Stimulated activated naive CD8-positive, alpha-beta T cell treated with anti-CD3 and anti-CD28 coated beads, Interleukin-15, Interleukin-2, amounts not matched to agents 100 U/mL and 50 U/mL, for 24 hours (primary cell): Measurements from ENCODE around the gene TFF3.

Source experiments
- ATAC-seq: fragments of 150-1000 bp; cut with Tn5 transposase; one replicate; pipeline ENCODE4 v1.10.0; 2021
- DNase-seq: peaks from one replicate; pipeline ENCODE4 v3.0.0; 2021

The TFF3 gene, protein sequence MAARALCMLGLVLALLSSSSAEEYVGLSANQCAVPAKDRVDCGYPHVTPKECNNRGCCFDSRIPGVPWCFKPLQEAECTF

GRCh38 chr21:42315296-42315891 is at the start of gene TFF3:
TFF3 (minus strand) TSS chr21:42315409; CDS start chr21:42315374, 35 bp downstream.
- no peak for ATAC-seq
- no peak for DNase-seq

DNA sequence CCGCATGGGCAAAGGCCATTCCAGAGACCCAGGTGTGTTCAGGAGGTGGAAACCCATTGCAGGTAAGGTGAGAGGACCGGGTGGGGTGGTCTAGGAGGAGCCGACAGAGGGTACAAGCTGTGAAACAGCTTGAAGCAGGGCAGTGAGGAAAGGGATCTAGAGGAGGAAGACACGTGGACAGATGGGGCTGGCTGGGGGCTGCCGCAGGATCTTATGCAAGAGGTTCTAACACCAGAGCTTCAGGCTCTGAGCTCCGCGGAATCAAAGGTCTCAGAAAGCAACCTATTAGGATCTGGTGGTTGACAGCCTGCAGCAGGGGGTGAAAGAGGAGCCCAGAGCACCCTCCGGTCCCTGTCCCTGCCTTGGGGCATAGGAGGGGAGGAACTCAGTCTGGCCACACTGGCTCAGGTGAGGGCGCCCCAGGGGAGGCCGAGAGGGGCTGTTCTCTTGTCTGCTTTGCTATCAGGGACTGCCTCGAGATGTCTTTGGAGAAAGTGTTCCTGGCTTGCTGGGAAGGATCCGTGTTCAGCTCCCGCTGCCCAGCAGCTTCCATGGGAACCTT is 49.2 kb upstream of the TFF3 start:
- ATAC-seq (no peak), DNase-seq (no peak)

DNA sequence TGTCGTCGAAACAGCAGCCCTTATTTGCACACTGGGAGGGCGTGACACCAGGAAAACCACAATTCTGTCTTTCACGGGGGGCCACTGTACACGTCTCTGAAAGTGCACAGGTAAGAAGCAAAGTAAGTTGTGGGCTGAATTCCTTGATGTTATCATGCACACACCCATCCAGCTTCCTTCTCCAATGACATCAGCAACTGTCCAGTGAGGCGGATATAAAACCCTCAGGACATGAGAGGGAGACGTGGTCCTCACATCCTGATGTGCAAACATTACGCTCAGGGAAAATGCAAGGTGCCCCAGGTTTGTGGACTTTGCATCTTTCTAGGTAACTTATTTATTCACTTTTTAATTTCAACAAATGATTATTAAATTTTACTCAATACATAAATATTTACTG is 48.1 kb upstream of the TFF3 start:
- DNase-seq (no peak), ATAC-seq (no peak)

DNA sequence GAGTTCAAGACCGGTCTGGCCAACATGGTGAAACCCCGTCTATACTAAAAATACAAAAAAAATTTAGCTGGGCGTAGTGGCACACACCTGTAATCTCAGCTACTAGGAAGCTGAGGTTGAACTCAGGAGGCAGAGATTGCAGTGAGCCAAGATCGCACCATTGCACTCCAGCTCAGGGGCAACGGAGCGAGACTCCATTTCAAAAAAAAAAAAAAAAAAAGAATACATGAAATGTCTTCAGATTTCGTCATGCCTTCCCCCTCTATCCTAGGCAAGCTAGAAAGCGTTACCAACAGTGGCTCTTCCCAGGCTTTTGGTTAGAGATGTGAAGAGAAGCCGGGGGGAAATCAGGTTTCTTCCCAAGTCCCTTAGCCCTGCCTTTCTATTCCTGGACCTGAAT is 47.5 kb upstream of the TFF3 start:
- DNase-seq: no peak
- no peak for ATAC-seq

GRCh38 chr21:42362198-42362597 is 47.0 kb upstream of the TFF3 start:
- ATAC-seq (no peak), DNase-seq (no peak)

DNA sequence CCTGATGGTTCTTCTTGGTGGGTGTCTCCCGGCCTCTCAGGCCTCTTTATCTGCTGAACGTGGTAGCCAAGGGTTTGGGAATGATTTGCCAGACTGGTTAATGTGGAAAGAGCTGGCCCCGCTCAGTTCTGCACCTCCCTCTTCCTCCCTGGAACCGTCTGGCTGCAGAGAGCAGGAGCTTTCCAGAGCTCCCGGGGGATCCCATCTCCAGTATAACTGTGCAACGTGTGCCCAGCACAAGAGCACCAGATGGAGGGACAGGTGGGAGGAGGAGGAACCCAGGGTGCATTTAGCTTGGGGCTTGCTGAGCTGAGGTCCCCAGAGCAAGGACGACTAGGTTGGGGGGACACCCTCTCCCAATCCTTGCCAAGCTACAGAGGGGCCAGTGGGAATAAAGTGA is 46.1 kb upstream of the TFF3 start:
- DNase-seq (no peak), ATAC-seq (no peak)

- peak; percentile 68 for ATAC-seq
- peak; percentile 59 for DNase-seq
Observed at GRCh38 chr21:42360317-42360716, 45.1 kb upstream of the TFF3 start.

GRCh38 chr21:42358937-42359336 is 43.7 kb upstream of the TFF3 start:
- DNase-seq (no peak), ATAC-seq (no peak)

GRCh38 chr21:42358261-42358660 is 43.1 kb upstream of the TFF3 start:
- DNase-seq: no peak
- ATAC-seq: no peak

GRCh38 chr21:42357307-42357706 is 42.1 kb upstream of the TFF3 start:
- DNase-seq: no peak

DNA sequence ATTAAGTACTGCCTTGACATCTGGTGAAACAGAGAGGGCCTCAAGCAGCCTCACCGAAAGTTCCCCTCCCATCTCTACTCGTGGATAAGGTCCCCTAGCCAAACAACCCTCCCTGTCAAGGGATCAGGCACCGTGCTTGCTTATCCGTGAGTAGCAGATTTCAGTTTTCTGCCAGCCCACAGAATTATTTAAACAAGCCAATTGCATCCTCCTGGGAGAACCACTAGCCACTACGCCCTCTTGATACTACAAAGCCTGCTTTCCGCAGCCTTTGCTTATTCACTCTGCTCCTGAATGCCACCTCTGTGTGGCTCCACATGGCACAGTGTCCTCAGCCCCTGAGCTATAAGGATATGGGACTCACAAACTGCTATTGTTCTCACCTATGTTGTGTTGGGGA is 41.4 kb upstream of the TFF3 start:
- DNase-seq (no peak), ATAC-seq (no peak)

More at GRCh38 chr21:42357307-42357706, 42.1 kb upstream of the TFF3 start:
- ATAC-seq: no peak

DNA sequence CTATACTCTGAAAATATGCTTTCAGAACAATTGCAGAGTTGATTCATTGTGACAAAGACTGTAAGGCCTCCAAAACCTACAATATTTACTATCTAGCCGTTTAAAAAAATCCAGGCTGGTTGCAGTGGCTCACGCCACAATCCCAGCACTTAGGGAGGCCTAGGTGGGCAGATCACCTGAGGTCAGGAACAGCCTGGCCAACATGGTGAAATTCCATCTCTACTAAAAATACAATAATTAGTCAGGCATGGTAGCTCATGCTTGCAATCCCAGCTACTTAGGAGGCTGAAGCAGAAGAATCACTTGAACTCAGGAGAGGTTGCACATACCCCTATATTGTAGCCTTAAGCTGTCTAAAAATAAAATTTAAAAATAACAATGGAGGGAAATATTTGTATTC is 40.8 kb upstream of the TFF3 start:
- no peak for DNase-seq
- ATAC-seq: no peak

DNA sequence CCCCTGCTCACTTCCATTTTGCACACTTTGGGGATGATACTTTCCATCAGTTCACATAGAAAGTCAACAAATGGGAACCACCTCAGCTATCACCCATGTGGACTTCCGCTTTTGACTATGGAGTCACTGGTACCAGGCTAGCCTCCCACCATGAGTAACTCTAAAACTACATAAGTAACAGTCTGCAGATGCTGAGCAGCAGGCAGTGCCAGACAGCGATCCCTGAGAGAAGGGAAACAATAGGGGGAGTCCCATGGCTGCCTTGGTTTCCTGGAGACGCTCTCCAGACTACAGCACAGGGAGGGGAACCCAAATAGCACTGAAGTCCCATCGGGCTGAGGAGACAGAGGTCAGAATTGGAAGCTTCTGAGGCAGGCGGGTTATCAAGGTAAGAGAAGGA is 38.4 kb upstream of the TFF3 start:
- DNase-seq: no peak
- ATAC-seq: no peak

- no peak for DNase-seq
Observed at GRCh38 chr21:42352441-42353095, 37.4 kb upstream of the TFF3 start.

DNA sequence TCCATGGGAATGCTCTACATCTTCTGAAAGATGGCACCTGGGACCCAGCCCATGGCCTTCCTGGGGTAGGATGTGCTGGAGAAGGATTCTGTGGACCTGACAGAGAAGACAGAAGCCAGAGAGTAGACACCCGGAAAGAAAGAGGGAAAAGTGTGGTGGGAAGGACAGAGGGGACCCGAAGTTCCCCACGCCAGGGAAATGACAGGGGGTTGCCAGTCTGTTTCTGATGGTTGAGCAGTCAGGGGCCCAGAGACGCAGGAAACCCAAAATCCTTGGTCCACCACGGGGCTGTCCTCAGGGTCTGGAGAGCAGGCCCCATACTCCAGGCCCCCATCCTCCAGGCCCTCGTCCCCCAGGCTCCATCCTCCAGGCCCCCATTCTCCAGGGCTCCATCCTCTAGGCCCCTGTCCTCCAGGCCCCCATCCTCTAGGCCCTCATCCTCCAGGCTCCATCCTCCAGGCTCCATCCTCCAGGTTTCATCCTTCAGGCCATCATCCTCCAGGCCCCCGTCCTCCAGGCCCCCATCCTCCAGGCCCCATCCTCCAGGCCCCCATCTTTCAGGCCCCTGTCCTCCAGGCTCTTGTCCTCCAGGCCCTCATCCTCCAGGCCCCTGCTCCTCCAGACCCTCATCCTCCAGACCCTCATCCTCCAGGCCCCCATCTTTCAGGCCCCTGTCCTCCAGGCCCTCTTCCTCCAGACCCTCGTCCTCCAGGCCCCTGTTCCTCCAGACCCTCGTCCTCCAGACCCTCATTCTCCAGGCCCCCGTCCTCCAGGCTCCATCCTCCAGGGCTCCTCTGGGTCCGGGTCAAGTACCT is 36.6 kb upstream of the TFF3 start:
- ATAC-seq (no peak), DNase-seq (no peak)

More at GRCh38 chr21:42352441-42353095, 37.4 kb upstream of the TFF3 start:
- no peak for ATAC-seq

DNA sequence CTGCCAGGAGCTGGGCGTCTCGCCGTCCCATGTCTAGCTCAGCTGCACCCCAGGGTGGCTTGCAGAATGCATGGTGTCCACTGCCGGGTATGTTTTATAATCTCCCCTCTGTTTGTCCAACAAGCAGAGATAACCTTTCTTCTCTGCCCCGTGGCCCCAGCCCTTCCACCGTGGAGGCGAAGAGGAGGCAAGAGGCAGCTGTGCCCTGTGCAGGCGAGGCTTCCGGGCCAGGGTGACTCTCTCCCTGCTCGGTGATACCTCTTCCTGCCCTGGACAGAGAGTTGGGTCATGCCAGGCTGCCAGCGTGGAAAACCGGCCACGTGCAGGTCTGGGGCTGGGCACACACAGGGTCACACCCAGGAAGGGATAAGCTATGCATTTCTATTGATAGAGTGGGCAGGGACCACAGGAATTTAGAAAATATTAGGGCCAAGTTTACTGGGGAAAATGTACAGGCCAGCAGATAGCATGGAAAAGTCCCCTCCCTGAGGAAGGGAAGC is 35.8 kb upstream of the TFF3 start, which contains the start of gene TFF2:
Gene TFF2, minus strand, starts transcription at position 68 of the 500 bp plus-strand sequence. Its CDS starts 37 bp downstream, at position 31.
- no peak for DNase-seq

DNA sequence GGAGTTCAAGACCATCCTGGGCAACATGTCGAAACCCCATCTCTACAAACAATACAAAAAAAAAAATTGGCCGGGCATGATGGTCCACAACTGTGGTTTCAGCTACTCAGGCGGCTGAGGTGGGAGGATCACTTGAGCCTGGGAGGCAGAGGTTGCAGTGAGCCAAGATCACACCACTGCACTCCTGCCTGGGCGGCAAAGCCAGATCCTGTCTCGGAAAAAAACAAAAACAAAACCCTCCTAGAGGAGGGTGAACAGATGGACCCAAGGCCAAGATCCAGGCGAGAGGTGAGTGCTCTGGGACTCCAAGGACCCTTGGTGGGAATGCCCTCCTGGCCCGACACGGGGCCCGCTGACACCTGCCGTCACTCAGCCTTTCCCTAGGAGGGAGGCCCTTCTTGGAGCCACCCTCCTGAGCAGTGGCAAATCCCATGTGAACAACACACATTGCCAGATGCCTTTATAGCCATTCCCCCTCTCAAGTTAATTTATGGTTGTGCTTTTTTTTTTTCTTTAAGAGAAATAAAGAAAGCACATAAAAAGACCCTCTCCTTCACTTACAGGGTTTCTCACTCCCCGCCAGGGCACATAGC is 35.2 kb upstream of the TFF3 start:
- ATAC-seq: no peak
- DNase-seq: no peak

More for the DNA sequence above, 35.8 kb upstream of the TFF3 start, which contains the start of gene TFF2:
- ATAC-seq: no peak

DNA sequence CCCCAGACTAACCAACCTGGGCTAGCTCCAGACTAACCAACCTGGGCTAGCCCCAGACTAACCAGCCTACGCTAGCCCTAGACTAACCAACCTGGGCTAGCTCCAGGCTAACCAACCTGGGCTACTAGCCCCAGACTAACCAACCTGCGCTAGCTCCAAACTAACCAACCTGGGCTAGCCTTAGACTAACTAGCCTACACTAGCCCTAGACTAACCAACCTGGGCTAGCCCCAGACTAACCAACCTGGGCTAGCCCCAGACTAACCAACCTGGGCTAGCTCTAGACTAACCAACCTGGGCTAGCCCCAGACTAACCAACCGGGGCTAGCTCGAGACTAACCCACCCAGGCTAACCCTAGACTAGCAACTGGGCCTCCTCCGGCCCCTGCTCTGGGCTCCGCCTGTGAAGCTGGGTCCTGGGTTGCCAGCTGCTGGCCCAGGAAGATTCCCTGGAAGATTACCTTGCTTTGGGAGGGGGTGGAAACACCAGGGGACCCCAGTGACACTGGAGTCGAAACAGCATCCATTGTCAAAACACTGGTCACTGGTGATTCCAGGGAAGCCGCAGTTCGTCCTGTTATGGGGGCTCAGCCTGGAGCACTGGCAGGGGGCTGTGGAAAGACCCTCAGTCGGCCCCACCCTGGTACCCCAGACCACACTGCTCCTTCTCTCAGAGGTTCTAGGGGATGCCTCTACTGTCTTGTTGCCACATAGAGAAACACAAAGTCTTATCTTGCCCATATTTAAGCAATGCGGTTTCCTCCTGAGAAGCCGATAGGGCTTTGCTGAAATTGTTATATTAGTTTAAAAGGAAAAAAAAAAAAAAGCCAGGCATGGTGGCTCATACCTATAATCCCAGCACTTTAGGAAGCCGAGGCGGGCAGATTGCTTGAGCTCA is 34.5 kb upstream of the TFF3 start:
- no peak for ATAC-seq

GRCh38 chr21:42348762-42349161 is 33.6 kb upstream of the TFF3 start:
- no peak for DNase-seq
- ATAC-seq: no peak

More for the DNA sequence above, 34.5 kb upstream of the TFF3 start:
- DNase-seq: no peak

DNA sequence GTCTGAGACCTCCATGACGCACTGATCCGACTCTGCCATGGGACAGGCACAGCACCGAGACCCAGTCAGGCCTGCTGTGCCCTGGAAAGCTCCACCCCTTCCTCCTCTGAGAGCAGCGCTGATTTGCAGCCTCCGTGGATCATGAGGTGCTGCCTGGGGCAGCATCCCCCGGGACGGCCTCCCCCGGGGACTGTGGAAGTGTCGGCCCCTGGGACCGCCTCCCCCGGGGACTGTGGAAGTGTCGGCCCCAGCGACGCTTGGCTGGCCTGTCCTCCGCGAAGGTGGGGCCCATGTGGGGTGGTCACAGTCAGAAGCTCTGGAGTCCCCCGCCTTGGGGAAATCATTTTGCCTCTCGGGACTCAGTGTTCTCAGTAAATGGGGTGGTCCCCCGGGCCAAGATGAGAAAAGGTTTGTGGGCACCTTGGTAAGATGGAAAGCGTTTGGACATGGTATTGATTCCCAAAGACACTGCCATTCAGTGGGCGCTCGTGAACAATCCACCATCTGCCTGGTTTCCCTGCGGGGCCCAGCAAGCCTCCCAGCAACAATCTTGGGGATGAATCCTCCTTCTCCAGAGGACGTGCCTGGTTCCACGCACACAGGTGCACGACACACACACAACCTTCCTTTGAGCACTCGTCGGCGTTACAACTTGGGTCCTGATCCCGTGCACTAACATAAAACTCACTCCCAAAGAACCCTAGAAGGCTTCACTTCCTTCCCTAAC is 32.6 kb upstream of the TFF3 start:
- ATAC-seq: no peak
- DNase-seq: no peak
